ENCODE data around the gene PEX16.
"Not testable (repeated sequence)": the region's sequence is repeated elsewhere in the genome, so short reads cannot be mapped to it uniquely, and the experiment has no call there.

Gene PEX16

DNA sequence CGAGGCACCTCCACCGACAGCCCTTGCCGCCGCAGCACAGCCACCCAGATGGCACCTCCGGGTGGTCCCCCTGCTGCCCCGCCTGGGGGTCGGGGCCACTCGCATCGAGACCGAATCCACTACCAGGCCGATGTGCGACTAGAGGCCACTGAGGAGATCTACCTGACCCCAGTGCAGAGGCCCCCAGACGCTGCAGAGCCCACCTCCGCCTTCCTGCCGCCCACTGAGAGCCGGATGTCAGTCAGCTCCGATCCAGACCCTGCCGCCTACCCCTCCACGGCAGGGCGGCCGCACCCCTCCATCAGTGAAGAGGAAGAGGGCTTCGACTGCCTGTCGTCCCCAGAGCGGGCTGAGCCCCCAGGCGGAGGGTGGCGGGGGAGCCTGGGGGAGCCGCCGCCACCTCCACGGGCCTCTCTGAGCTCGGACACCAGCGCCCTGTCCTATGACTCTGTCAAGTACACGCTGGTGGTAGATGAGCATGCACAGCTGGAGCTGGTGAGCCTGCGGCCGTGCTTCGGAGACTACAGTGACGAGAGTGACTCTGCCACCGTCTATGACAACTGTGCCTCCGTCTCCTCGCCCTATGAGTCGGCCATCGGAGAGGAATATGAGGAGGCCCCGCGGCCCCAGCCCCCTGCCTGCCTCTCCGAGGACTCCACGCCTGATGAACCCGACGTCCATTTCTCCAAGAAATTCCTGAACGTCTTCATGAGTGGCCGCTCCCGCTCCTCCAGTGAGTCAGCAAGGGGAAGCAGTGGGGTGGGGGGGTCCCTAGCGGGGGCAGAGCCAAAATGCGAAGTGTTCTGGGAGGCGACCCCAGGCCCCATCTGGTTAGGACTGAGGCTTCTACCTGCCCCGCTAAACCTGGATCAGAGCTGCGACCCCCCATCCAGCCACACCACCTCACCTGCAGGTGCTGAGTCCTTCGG, 15.0 kb downstream of the PEX16 start:
- no peak for TF ChIP-seq CTCF (conservative IDR thresholded peaks at IDR 0.05; ENCODE audit: low read length)
- no peak for DNase-seq (ENCODE audit: low read depth)
- no peak overlapping the region for H3K4me3 ChIP-seq (ENCODE audit: low read length)

DNA sequence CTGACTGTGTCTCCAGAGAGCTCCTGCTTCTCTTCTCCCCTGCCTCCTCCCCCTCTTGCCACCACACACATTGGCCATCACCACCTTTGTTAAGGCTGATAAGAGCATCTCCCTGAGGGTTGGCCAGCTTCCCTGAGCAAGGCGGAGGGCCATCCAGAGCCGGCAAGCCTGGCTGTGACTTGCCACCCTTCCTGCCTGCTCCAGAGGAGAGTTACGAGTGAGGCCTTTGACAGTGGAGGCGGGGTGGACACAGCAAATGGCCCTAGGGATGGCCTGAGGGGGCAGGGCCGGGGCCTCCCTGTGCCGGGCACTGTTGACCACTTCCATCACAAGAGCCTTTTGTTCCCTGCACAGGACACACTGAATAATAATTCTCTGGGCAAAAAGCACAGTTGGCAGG, 16.1 kb downstream of the PEX16 start:
- no peak for TF ChIP-seq CTCF (conservative IDR thresholded peaks at IDR 0.05; ENCODE audit: low read length)
- DNase-seq (ENCODE audit: low read depth) = no peak
- no peak overlapping the region for H3K4me3 ChIP-seq (ENCODE audit: low read length)

DNA sequence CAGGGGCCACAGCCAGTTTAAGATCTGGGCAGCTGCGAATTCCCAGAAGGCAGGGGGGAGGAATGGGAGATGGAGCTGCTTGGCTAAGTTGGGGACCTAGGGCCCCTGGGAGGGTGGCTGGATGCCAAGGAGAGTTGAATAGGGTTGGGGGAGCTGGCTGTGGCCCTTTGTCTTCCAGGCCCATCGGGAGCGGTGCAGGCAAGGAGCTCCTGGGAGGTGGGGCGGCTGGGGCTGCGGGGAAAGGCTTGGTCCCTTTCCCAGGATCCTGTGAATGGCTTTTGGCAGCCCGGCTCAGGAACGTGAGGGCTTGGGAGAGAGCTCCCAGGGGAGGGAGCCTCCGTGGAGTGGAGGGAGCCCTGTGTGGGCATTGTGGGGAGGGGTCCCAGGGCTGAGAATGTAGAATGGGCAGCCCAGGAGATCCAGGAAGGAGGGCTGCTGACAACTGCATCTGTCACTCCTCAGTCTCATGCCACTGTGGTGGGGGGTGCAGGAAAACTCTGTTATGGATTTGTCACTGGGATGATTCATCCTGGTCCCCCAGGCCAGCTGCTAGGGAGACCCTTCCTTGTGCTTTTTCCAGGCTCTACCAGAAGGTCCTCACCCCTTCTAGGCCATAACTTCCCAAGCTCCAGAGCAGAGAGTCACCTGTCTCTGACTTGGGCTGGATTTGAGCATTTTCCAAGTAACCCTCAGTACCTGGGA, 16.6 kb downstream of the PEX16 start:
- peak overlapping the region; percentile 57 for H3K4me3 ChIP-seq (ENCODE audit: low read length)
- DNase-seq (ENCODE audit: low read depth) = peak; percentile 25
- TF ChIP-seq CTCF (conservative IDR thresholded peaks at IDR 0.05; ENCODE audit: low read length) = no peak

- H3K4me3 ChIP-seq (ENCODE audit: low read length) = peak overlapping the region; percentile 57
- DNase-seq (ENCODE audit: low read depth) = not testable (repeated sequence)
Observed at GRCh38 chr11:45900175-45900800, 17.4 kb downstream of the PEX16 start.

DNA sequence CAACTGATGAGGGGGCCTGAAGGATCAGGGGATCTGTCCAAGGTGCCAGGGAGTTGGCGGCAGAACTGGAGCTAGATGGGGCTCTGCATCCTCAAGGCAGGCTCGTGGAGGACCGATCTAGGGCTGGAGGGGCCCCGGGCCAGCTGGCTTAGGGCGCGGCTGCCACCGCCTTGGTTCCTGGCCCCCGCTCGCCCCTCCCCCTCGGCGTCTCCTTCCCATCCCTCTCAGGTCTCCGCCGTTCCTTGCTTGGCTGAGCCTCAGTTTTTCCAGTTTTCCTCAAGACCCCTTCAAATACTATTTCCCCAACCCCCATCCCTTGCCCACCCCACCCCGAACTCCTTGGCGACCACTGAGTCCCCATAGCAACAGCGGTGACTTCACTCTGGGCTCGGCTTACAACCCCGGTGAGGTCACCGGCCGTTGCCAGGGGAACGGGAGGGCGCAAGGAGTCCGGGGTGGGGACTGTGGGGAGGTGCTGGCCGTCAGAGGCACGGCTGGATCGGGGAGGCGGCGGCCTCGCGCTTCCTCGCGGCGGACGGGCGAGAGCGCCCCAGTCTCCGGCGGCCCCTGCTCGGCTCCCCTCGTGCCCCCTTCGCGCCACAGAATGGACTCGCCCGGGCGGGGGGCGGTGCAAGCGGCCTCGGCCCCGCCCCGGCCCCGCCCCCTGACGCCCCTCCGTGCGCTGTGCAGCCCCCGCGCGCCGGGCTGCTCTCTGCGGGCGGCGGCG, 18.1 kb downstream of the PEX16 start:
- H3K4me3 ChIP-seq (ENCODE audit: low read length) = peak overlapping the region; percentile 54
- DNase-seq (ENCODE audit: low read depth) = peak; percentile 81

DNA sequence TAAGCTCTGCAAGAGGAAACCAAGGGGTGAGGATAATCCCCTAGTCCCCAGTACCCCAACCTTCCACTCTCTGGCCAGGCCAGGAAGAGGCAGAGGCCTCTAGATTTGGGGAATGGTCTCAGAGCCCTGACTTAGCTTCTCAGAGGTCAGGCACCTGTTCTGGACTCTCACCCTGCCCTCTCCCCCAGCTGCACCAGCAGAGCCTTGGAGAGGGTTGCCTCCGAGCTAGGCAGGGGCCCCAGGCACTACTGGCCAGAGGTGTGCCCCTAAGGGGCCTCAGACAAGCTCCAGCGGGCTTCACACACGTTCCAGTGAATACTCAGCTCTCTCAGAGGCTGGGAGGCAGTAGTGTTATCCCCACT, 18.6 kb downstream of the PEX16 start:
- no peak for TF ChIP-seq CTCF (conservative IDR thresholded peaks at IDR 0.05; ENCODE audit: low read length)
- peak overlapping the region; percentile 54 for H3K4me3 ChIP-seq (ENCODE audit: low read length)
- no peak for DNase-seq (ENCODE audit: low read depth)

More for the DNA sequence above, 18.1 kb downstream of the PEX16 start:
- no peak for TF ChIP-seq CTCF (conservative IDR thresholded peaks at IDR 0.05; ENCODE audit: low read length)

DNA sequence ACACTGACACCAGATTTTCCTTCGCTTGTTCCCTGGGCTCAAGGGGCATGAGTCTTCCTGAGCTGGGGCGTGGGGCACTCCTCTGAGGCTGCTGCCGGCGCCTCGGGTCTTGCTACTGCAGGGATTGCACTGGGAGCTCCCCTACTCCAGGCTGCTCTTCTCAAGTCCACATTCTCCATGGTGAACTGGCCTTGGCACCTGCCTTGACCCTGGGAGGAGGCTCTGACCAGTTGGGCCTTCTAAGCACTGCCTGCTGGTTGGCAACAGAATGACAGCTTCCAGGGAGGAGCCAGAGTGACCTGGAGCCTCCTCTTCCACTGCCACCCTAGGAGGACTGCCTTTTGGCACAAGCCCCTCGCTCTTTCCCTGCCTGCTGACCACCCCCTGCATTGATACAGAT, 20.1 kb downstream of the PEX16 start:
- no peak for TF ChIP-seq CTCF (conservative IDR thresholded peaks at IDR 0.05; ENCODE audit: low read length)
- no peak for DNase-seq (ENCODE audit: low read depth)
- no peak overlapping the region for H3K4me3 ChIP-seq (ENCODE audit: low read length)

Data from AG10803 (cell line).